Endothelial cell (in vitro differentiated cells): Measurements from ENCODE around the gene CFAP57. TPM values are rescaled to one million over a fixed set of nuclear protein-coding genes. Genes with fewer than 3 reads are reported as not detected.

Experiments
- DNase-seq: peaks from one replicate; pipeline ENCODE4 v3.0.0; 2021; ENCODE audit warnings: low spot score
- H3K27ac Mint-ChIP-seq: one replicate; pipeline ENCODE4 v1.8.0; 2021; ENCODE audit warnings: mixed read lengths, inconsistent platforms; ENCODE audit not compliant: unreplicated experiment
- H3K27me3 Mint-ChIP-seq: one replicate; pipeline ENCODE4 v1.8.0; 2021; ENCODE audit warnings: mild to moderate bottlenecking, moderate library complexity, mixed read lengths, inconsistent platforms; ENCODE audit not compliant: unreplicated experiment
- H3K36me3 Mint-ChIP-seq: one replicate; pipeline ENCODE4 v1.8.0; 2021; ENCODE audit warnings: mild to moderate bottlenecking, low read depth, mixed read lengths, inconsistent platforms; ENCODE audit not compliant: unreplicated experiment
- H3K4me1 Mint-ChIP-seq: one replicate; pipeline ENCODE4 v1.8.0; 2021; ENCODE audit warnings: mild to moderate bottlenecking, mixed read lengths, inconsistent platforms; ENCODE audit not compliant: unreplicated experiment
- H3K4me3 Mint-ChIP-seq: one replicate; pipeline ENCODE4 v1.8.0; 2021; ENCODE audit warnings: mild to moderate bottlenecking, mixed read lengths, inconsistent platforms; ENCODE audit not compliant: unreplicated experiment
- H3K9me3 Mint-ChIP-seq: one replicate; pipeline ENCODE4 v1.8.0; 2021; ENCODE audit warnings: mixed read lengths, inconsistent platforms; ENCODE audit not compliant: unreplicated experiment
- total RNA-seq: library from RNA; stranded (reverse); fragmentation: NEBNext Ultra II Directional; extraction: Animal tissue kit (Norgen Biotek cat#: 25700); gene quantifications from one replicate; pipeline ENCODE4 v1.2.1, GENCODE V29; 2021; ENCODE audit not compliant: unreplicated experiment
- TF ChIP-seq, protein P1 (sequence below): fragments of 200-600 bp; sonication (generic); IDR thresholded peaks from one replicate; pipeline ENCODE4 v1.5.0; 2021; ENCODE audit warnings: antibody characterized with exemption; ENCODE audit not compliant: unreplicated experiment

The CFAP57 gene
- total RNA-seq, 1 donor from 2014 or later = 0.49 TPM

DNA sequence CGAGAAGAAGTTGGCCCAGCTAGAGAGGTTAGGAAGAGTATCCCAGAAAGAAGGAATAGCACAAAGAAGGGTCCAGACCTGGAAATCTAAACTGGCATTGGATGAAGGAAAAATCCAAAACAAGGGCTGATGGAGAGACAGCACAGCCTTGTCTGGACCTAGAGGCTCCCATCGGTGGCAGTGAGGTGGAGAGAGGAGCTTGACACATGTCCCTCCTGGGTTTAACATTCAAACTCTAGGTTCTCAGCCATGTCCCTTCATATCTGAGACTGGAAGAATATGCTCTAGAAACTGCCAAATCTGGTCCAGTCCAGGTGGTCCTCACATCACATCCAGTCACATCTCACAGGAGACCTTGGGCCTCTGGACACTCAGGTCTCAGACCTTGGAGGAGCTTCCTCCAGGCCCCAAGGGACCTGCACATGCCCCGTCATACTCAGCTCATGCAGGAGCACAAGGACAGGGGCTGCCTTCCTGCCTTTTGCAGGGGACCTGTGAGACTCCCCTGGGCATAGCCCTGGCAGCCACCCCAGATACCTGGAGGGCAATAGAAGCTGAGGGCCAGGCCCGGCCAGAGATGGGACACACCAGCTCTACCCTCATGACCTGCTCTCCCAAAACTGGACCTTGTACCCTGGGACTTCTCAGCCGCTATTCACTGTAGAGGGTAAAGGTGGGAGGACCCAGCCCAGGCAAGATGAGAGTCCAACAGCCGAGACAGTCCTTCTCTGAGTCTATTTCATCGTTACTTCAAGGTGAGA, 105.2 kb downstream of the CFAP57 start:
- H3K36me3 Mint-ChIP-seq = peaks cover 9% of the 10 kb centered on the region
- H3K27me3 Mint-ChIP-seq = peaks cover 19% of the 10 kb centered on the region
- H3K9me3 Mint-ChIP-seq = no peaks in the 10 kb centered on the region

DNA sequence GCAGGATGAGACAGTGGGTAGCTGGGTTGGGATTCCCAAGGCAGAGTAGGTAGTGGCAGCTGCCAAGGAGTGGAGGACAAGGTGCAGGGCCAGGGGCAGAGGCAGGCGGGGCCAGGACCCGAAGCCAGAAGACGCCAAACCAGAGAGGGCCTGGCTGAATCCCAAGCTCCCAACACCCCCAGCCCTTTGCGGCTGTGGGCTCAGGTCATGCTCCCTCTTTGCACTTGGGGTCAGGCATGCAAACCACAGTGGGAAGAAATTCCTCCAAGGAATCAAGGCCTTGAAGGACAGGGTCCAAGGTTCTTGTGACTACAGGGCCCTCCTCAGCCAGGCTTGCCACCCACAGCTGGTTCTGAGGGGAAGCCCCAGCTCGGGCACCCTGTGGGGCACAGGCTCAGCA, 107.0 kb downstream of the CFAP57 start:
- Mint-ChIP-seq H3K27ac (no peak overlapping the region), H3K4me1 (peaks cover 16% of the 10 kb centered on the region), H3K4me3 (no peak overlapping the region), H3K27me3 (peaks cover 15% of the 10 kb centered on the region), H3K36me3 (peaks cover 9% of the 10 kb centered on the region), H3K9me3 (no peaks in the 10 kb centered on the region)
- no peak for DNase-seq
- TF ChIP-seq, protein P1, sequence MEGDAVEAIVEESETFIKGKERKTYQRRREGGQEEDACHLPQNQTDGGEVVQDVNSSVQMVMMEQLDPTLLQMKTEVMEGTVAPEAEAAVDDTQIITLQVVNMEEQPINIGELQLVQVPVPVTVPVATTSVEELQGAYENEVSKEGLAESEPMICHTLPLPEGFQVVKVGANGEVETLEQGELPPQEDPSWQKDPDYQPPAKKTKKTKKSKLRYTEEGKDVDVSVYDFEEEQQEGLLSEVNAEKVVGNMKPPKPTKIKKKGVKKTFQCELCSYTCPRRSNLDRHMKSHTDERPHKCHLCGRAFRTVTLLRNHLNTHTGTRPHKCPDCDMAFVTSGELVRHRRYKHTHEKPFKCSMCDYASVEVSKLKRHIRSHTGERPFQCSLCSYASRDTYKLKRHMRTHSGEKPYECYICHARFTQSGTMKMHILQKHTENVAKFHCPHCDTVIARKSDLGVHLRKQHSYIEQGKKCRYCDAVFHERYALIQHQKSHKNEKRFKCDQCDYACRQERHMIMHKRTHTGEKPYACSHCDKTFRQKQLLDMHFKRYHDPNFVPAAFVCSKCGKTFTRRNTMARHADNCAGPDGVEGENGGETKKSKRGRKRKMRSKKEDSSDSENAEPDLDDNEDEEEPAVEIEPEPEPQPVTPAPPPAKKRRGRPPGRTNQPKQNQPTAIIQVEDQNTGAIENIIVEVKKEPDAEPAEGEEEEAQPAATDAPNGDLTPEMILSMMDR = no peak

More for the DNA sequence above, 105.2 kb downstream of the CFAP57 start:
- H3K27ac Mint-ChIP-seq = no peak overlapping the region
- H3K4me1 Mint-ChIP-seq = peaks cover 17% of the 10 kb centered on the region
- TF ChIP-seq, protein P1 = no peak
- H3K4me3 Mint-ChIP-seq = no peak overlapping the region
- DNase-seq = no peak

DNA sequence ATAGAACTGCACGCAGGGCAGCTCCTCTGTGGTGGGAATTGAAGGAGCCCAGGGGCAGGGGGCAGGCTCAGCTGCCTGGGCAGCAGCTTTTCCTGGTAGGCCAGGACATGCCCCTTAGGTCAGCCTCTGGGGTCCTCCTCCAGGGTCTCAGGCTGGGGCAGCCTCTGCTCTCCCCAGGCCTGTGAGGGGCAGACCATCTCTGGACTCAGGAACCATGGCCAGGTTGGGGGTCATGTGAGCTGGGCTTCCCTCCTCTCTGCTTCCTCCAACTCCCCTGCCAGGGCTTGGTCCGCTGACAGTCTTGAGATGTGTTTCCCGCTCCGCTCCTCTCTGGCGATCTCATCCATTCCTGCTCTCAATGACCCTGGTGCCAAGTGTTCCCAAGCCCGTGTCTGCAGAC, 107.5 kb downstream of the CFAP57 start:
- Mint-ChIP-seq H3K4me3 (no peak overlapping the region), H3K27me3 (peaks cover 15% of the 10 kb centered on the region), H3K27ac (peak overlapping the region; percentile 34), H3K4me1 (peaks cover 11% of the 10 kb centered on the region), H3K9me3 (no peaks in the 10 kb centered on the region), H3K36me3 (peaks cover 9% of the 10 kb centered on the region)
- TF ChIP-seq, protein P1 = no peak
- DNase-seq = no peak

DNA sequence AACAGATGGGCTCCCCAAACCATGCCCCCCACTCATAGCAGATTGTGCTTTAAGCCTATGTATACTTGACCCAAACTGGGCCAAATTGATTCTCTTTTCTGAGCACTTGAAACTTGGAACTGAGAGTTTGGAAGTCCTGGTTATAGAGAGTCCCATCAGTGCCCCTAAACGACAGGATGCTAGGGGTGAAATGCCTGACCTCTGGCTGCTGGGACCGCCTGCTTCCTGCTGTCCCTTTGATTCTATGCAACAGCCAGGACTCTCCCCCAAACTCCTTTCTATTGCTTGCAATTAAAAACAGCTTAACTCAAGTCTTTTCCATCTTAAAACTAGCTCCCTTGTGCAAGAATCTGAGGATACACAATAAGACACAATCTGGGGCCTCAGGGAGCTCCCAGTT, 108.6 kb downstream of the CFAP57 start:
- TF ChIP-seq, protein P1 = no peak
- H3K4me1 Mint-ChIP-seq = peaks cover 9% of the 10 kb centered on the region
- H3K4me3 Mint-ChIP-seq = no peak overlapping the region
- H3K27me3 Mint-ChIP-seq = peaks cover 14% of the 10 kb centered on the region
- H3K36me3 Mint-ChIP-seq = peaks cover under 1% of the 10 kb centered on the region
- no peak for DNase-seq
- no peaks in the 10 kb centered on the region for H3K9me3 Mint-ChIP-seq
- no peak overlapping the region for H3K27ac Mint-ChIP-seq
